Ectodermal cell (in vitro differentiated cells): ENCODE results near the gene KIFC1.

Experiments
- H3K27ac ChIP-seq: 2 replicates; pipeline ENCODE4 v1.7.0; 2013; ENCODE audit warnings: mild to moderate bottlenecking, low read depth, low read length; ENCODE audit not compliant: insufficient read depth, poor library complexity, severe bottlenecking
- H3K27me3 ChIP-seq: 2 replicates; pipeline ENCODE4 v1.7.0; 2013; ENCODE audit warnings: mild to moderate bottlenecking, low read length; ENCODE audit not compliant: insufficient read depth, control insufficient read depth, poor library complexity, severe bottlenecking
- H3K36me3 ChIP-seq: one replicate; pipeline ENCODE4 v1.7.0; 2013; ENCODE audit warnings: low read length; ENCODE audit not compliant: control insufficient read depth, insufficient read depth
- H3K4me1 ChIP-seq: one replicate; pipeline ENCODE4 v1.7.0; 2013; ENCODE audit warnings: low read length; ENCODE audit not compliant: control insufficient read depth, insufficient read depth
- H3K4me3 ChIP-seq: 2 replicates; pipeline ENCODE4 v1.7.0; 2013; ENCODE audit warnings: low read depth, low read length, control low read depth; ENCODE audit not compliant: insufficient read depth
- H3K9me3 ChIP-seq: 2 replicates; pipeline ENCODE4 v1.7.0; 2013; ENCODE audit warnings: mild to moderate bottlenecking, low read length, moderate library complexity; ENCODE audit not compliant: control insufficient read depth
- WGBS, 2 experiments: methylation state at CpG; one replicate each; pipeline ENCODE4 v1.1.7; 2013; ENCODE audit warnings: missing lambda C conversion rate in 2 of 2; 5-methylcytosine and 5-hydroxymethylcytosine counted together

The KIFC1 gene

DNA sequence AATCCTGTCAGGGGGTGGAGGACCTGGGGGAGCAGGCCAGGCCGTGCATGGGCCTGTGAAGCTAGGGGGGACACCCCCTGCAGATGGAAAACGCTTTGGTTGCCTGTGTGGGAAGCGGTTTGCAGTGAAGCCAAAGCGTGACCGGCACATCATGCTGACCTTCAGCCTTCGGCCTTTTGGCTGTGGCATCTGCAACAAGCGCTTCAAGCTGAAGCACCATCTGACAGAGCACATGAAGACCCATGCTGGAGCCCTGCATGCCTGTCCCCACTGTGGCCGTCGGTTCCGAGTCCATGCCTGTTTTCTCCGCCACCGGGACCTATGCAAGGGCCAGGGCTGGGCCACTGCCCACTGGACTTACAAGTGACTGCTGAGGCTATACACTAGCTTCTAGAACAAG is 64.5 kb downstream of the KIFC1 start:
- WGBS, 2 experiments = 95 to 97% methylated on average over 12 of the region's 12 CpGs
- no peaks in the 10 kb centered on the region for H3K9me3 ChIP-seq
- peaks cover 9% of the 10 kb centered on the region for H3K4me1 ChIP-seq
- peaks cover 3% of the 10 kb centered on the region for H3K36me3 ChIP-seq
- H3K27me3 ChIP-seq = no peaks in the 10 kb centered on the region
- H3K27ac ChIP-seq = no peak overlapping the region
- no peak overlapping the region for H3K4me3 ChIP-seq

DNA sequence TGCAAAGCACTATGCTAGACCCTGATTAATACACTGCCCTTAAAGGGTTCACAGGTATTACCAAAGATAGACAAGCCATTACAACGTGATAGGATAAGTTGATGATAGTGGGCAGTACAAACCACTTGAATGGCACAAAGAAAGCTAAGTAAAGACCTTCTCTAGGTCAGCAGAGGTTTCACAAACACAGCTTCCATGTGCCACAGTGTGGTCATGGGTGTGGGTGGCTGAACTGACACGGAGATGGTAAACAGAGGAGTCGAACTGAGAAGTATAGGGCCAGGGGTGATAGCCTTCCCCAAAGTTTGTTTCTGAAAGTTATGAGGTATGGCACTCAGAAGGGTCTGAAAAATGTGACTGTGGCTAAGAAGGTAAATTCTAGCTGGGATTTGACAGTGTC is 67.1 kb downstream of the KIFC1 start:
- Histone ChIP-seq H3K27me3 (no peaks in the 10 kb centered on the region), H3K4me3 (no peak overlapping the region), H3K9me3 (no peaks in the 10 kb centered on the region), H3K27ac (no peak overlapping the region), H3K36me3 (peaks cover 3% of the 10 kb centered on the region), H3K4me1 (peaks cover 3% of the 10 kb centered on the region)
- 87 to 90% methylated on average over 3 of the region's 3 CpGs for WGBS, 2 experiments

DNA sequence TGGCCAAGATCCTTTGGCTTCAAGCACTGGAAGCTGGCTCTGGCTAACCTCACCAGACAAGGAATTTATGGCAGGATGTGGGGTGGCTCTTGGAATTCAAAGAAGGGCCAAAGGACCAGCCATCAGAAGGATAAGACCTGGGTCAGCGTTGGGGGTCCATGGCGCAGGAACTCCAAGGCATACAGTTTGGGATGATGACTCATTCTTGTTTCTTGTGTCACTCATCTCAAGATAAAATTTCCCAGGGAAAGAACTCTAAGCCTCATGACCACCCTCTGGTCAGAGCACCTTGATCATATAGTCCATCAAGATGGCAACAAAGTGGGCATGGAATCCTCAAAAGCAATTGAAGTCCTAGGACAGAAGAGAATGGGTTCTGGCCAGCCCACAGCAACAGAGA is 67.6 kb downstream of the KIFC1 start:
- no peaks in the 10 kb centered on the region for H3K9me3 ChIP-seq
- WGBS, 2 experiments = 90% methylated on average over 2 of the region's 2 CpGs
- H3K36me3 ChIP-seq = peaks cover 3% of the 10 kb centered on the region
- no peaks in the 10 kb centered on the region for H3K27me3 ChIP-seq
- H3K27ac ChIP-seq = no peak overlapping the region
- H3K4me1 ChIP-seq = no peaks in the 10 kb centered on the region
- H3K4me3 ChIP-seq = no peak overlapping the region
